C4-2B (cell line): ENCODE results near the gene ARL4A.

Experiments used
- ZFX ChIP-seq: fragments of 450-650 bp; IDR thresholded peaks from 2 replicates; pipeline ENCODE4 v1.6.1; 2017
- TF ChIP-seq, protein P1 (sequence below): fragments of 450-650 bp; conservative IDR thresholded peaks from 2 replicates; pipeline ENCODE4 v1.5.1; 2017; ENCODE audit warnings: mild to moderate bottlenecking

GRCh38 chr7:12722136-12722535 is 34.7 kb downstream of the ARL4A start:
- TF ChIP-seq, protein P1, sequence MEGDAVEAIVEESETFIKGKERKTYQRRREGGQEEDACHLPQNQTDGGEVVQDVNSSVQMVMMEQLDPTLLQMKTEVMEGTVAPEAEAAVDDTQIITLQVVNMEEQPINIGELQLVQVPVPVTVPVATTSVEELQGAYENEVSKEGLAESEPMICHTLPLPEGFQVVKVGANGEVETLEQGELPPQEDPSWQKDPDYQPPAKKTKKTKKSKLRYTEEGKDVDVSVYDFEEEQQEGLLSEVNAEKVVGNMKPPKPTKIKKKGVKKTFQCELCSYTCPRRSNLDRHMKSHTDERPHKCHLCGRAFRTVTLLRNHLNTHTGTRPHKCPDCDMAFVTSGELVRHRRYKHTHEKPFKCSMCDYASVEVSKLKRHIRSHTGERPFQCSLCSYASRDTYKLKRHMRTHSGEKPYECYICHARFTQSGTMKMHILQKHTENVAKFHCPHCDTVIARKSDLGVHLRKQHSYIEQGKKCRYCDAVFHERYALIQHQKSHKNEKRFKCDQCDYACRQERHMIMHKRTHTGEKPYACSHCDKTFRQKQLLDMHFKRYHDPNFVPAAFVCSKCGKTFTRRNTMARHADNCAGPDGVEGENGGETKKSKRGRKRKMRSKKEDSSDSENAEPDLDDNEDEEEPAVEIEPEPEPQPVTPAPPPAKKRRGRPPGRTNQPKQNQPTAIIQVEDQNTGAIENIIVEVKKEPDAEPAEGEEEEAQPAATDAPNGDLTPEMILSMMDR: no peak
- no peak for TF ChIP-seq ZFX
